GM12801 (cell line): ENCODE measurements around the gene CDKN2AIPNL.

Source experiments
- TF ChIP-seq, protein P1 (sequence below): IDR thresholded peaks from one replicate; pipeline ENCODE4 v1.5.1; 2011; ENCODE audit warnings: control low read depth; ENCODE audit not compliant: insufficient read length; ENCODE audit errors: extremely low read depth

The CDKN2AIPNL gene

DNA sequence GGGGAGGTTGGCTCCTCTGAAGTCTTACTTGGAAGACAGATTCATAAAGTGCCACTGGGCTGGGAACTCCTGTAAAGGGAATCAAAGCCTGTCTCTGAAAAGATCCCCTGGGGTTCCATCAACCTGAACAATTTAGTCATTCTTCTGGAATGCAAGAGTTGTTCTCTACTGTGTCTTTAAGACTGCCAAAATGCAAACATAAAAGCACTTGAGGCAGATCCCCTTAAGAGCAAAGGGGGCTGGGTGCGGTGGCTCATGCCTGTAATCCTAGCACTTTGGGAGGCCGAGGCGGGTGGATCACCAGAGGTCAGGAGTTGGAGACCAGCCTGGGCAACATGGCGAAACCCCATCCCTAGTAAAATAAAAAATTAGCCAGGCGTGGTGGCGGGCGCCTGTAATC is 16.7 kb downstream of the CDKN2AIPNL start:
- TF ChIP-seq, protein P1, sequence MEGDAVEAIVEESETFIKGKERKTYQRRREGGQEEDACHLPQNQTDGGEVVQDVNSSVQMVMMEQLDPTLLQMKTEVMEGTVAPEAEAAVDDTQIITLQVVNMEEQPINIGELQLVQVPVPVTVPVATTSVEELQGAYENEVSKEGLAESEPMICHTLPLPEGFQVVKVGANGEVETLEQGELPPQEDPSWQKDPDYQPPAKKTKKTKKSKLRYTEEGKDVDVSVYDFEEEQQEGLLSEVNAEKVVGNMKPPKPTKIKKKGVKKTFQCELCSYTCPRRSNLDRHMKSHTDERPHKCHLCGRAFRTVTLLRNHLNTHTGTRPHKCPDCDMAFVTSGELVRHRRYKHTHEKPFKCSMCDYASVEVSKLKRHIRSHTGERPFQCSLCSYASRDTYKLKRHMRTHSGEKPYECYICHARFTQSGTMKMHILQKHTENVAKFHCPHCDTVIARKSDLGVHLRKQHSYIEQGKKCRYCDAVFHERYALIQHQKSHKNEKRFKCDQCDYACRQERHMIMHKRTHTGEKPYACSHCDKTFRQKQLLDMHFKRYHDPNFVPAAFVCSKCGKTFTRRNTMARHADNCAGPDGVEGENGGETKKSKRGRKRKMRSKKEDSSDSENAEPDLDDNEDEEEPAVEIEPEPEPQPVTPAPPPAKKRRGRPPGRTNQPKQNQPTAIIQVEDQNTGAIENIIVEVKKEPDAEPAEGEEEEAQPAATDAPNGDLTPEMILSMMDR, result no peak

DNA sequence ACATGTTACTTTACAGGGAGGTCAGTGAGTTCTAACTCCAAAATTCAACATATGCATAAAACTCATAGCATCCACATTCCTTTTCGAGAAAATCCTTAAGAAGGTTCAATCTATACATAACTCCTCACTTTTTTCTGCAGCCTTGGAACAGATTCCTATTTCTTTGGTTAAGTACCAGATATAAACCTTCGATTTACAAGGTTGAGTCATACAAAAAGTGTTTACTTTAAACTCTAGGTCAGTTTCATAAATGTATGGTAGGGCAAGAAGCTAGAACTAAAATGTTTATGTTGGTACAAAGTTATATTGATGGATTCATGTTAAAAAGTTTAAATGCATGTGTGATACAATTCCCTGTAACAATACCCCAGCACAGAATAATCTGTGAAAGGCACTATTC is 19.4 kb downstream of the CDKN2AIPNL start:
- TF ChIP-seq, protein P1, result no peak

DNA sequence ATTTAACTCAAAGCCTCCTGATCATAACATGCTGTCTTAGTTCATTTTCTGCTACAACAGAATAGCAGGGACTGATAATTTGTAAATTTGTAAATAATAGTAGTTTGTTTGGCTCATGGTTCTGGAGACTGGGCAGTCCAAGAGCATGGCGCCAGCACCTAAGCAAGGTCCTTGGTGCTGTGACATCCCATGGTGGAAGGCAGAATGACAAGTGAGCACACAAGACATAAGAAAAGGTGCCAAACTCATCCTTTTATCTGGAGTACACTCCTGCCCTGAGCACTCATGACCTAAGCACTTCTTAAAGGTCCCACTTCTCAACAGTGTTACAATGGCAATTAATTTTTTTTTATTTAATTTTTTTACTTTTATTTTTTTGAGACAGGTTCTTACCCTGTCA is 24.2 kb downstream of the CDKN2AIPNL start:
- TF ChIP-seq, protein P1, result no peak

DNA sequence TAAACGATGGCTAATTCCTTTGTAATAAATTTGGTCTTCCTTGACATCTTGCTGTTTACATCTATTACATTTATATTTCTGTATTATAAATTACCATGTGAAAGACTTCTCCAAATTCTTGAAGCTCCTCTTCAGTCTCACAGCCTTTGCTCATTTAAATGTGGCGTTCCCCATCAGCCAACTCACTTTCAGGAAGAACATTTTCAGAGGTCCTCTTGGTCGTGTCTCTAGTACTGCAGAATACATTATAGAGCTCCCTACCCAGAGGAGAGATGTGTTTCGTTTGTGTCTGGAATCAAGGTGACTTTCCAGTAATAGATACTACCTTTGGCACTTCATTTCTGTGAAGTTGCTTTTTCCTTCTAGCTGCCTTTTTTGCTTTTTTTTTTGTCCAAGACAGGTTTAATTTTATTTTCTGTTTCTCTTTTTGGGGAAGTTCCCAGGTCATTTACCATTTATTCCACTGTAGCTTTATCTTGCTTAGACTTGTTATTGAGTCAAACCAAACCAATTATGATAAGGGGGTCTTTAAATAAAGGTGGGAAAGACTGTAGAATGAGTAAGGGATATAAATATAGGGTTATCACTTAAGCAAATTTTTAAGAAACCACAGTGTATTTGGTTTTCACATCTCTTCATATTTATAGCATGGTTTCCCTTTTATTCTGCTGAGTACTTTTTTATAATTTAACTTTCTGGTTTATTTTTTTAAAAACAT is 27.5 kb downstream of the CDKN2AIPNL start:
- TF ChIP-seq, protein P1, result no peak

DNA sequence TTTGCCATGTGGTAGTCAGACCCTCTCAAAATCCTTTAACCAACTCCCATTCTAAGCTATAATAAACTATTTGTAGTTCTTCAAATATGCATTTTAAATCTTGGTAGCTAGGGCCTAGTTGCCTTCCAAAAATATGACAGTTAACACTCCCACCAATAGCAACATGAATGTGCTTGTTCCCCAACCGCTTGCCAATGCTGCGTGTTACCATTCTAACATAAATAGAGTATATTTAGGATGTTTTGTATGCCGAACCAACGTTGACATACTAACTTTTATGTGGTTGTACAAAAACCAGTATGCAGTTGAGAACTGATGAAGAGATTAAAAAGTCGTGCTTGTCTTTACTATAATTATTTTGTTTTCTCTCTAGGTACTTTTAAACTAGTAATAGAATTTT is 31.3 kb downstream of the CDKN2AIPNL start:
- TF ChIP-seq, protein P1, result no peak

DNA sequence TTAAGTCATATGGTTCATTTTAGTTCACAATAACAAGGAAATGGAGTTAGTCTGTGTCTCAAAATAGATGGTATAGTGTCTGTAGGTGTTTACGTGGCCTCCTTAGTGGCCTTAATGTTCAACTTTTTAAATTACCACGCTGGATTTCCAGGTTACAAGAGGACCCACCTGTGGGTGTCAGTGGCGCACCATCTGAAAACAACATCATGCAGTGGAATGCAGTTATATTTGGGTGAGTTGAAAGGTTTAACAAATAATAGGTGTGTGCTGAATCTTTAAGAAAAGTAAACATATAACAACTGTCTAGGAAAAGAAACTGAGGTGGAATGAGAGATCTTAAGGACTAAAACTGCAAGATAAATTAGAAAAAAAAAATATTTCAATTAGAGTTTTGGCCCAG is 37.4 kb downstream of the CDKN2AIPNL start:
- TF ChIP-seq, protein P1, result no peak

DNA sequence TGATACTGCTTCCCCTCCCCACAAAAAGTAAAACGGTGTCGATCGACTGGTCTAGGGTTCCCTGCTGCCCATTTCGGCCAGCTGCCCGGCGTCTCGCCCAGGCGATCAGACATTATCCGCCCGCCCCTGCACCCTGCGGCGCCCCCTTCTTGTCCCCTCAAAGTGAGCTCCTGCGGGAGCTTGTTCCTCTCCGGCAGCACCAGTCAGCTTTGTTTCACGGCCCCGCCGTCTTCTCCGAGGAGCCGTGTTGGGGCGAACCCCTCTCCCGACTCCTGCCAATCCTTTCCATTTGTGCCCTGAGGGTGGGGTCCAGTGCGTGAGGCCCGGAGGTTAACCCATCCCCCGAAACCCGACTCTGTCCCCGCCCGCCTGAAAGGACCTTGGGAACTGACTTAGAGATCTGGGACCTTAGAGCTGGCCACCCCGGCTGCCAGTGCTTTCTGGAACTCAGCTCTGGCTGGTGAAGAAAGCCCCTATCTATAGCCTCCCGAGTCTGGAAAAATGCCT is 39.8 kb downstream of the CDKN2AIPNL start:
- TF ChIP-seq, protein P1, result no peak
